ENCODE results near the gene GM2A. TPM values are rescaled to one million over a fixed set of nuclear protein-coding genes. Genes with fewer than 3 reads are reported as not detected.
"Not testable (repeated sequence)": the region's sequence is repeated elsewhere in the genome, so short reads cannot be mapped to it uniquely, and the experiment has no call there.

GM2A gene
- total RNA-seq, 1 donor from 2014 or later = 118 TPM

DNA sequence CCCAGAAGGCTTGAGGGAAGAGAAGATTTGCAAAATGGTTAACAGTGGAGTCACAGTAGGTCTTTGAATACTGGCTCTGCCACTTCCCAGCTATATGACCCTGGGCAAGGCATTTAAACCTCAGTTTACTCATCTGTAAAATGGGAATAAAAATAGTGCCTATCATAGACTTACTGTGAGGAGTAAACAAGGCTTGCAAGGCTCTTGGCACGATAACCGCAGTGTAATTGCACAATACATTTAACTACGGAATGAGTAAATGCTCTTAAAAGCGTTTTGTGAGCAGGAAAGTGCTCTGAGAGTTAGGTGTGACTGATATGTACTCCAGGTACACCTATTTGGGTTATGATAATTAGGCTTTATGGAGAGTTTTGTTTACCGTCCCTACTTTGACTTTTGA is 42.2 kb downstream of the GM2A start:
- no peak for ATAC-seq

DNA sequence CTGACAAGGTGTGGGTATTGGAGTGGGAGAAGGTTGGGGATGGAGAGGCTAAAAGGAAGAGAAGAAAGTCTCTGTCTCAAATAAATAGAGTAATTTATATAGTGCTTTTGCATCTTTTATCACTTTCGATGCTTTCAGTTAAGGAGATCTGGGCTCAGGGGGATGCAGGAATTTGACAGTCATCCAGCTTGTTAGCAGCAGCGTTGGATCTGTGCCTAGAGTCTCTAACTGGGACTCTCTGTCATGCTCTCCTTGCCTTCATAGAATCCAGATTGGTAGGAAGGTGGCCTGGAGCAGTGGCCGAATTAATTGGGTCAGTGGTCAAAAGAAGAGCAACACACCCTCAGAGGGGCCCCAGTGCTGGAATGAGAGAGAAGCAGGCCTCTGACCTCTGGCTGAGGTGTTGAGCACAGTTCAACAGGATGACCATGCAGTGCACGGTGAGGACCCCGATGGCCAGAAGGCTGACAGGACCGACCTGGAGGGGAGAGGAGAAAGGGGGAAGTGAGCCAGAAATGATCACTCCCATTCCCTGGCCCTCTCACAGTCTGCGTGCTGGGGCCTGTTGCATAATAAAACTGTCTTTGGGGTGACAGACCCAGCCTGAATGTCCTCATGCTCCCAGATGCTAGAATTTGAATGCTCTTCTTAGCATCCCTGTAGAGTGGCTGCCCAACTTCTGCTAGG is 42.9 kb downstream of the GM2A start:
- peak; percentile 22 for ATAC-seq

DNA sequence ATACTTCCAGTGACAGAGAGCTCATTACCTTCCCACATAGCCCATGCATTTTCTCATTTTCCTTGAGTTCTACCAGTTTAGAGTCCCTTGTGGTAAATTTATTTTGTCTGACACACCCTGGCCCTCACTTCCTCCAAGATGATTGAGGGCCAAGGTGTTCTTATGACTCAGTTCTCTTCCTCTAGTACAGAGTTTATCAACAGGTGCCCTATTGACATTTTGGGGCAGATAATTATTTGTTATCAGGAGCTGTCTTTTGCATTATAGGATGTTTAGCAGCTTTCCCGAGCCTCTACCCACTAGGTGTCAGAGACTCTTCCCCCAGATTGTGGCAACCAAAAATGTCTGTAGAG is 43.5 kb downstream of the GM2A start:
- ATAC-seq = peak; percentile 20

DNA sequence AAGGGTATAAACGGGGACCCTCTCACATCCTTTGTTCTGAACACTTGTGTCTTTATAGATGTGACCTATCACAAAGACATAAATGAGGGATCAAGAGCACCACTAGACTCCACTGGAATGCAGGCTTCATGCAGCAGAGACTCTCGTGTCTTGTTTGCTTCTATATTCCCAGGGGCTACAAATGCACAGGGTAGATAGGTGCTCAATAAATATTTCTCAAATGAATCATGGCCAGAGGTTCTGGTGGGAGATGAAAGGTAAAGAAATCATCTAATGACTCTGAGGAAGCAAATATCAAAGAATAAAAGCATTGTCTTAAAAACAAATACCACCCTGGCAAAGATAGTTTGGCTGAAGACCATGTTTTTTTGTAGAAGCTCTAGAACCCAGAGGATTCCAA is 44.0 kb downstream of the GM2A start:
- ATAC-seq = no peak

DNA sequence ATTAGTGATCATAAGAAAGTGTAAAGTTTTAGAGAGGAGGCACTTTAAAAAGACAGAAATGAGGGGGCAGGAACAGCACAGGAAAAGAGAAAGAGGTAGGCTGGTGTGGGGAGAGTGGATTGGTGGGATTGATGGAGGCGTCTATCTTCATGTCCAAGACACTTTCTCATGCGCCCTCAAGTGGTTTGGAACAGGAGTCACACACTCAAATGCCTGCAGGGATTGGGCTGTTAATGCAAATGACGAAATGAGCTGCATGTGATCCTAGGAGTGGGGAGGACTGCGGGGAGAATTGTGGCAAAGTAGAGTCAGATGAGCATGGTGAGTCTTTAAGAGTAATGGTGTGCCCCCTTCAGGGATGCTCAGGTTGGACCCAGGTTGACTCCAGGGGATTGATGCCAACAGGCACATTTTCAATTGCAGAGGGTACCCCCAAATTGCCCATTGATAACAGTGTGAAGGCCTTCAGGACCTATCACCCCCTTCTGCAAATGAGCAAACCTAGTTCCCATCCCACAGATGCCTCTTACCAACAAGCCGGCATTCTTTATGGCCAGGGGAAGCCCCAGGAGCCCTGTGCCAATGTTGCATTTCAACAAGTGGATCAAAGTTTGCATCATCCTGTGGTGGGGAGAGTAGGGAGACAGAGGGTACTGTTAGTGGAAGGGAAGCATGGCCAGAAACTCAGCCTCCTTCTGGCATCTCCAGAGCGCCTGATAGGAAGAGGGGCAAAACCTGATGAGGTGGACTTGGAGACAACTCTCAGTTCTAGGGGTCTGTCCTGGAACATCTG is 45.3 kb downstream of the GM2A start:
- peak; percentile 72 for ATAC-seq

DNA sequence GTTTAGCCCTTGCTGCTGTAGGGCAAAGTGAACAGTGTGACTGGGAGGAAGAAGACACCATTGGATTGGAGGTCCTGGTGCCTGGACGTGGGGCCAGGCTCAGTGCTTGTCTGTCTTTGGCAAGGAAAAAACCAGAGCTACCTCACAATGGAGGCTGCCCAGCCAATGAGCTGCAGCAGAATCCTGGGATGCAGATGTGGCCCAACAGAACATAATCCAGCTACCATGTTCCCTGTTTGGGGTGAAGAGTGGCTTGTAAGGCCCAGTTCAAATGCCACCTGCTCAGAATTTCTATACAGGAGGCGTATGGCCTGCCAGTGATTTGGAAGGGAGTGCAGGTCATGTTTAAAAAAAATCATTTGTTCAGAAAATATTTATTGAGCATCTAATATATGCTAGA is 50.7 kb downstream of the GM2A start, which contains the start of gene SLC36A3:
Gene SLC36A3 (minus strand): TSS at position 101 of the 400 bp plus-strand sequence. CDS start 412 bp downstream, outside the sequence.
- ATAC-seq = no peak

DNA sequence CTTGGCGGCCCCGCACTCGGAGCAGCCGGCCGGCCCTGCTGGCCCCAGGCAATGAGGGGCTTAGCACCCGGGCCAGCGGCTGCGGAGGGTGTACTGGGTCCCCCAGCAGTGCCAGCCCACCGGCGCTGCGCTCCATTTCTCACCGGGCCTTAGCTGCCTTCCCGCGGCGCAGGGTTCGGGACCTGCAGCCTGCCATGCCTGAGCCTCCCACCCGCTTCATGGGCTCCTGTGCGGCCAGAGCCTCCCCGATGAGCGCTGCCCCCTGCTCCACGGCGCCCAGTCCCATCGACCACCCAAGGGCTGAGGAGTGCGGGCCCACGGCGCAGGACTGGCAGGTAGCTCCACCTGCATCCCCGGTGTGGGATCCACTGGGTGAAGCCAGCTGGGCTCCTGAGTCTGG is 56.3 kb downstream of the GM2A start:
- ATAC-seq = not testable (repeated sequence)

DNA sequence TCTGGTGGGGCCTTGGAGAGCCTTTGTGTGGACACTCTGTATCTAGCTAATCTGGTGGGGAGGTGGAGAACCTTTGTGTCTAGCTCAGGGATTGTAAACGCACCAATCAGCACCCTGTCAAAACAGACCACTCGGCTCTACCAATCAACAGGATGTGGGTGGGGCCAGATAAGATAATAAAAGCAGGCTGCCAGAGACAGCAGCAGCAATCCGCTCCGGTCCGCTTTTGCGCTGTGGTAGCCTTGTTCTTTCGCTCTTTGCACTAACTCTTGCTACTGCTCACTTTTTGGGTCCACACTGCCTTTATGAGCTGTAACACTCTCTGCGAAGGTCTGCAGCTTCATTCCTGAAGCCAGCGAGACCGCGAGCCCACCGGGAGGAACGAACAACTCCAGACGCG is 56.8 kb downstream of the GM2A start:
- ATAC-seq = not testable (repeated sequence)

DNA sequence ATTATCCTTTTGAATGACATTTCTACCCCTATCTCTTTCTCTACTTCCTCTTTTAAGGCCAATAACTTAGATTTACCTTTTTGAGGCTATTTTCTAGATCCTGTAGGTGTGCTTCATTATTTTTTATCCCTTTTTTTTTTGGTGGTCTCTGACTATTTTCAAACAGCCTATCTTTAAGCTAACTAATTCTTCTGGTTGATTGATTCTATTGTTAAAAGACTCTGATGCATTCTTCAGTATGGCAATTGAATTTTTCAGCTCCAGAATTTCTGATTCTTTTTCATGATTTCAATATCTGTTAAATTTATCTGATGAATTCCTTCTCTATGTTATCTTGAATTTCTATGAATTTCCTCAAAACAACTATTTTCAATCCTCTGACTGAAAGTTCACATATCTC is 57.9 kb downstream of the GM2A start:
- no peak for ATAC-seq

DNA sequence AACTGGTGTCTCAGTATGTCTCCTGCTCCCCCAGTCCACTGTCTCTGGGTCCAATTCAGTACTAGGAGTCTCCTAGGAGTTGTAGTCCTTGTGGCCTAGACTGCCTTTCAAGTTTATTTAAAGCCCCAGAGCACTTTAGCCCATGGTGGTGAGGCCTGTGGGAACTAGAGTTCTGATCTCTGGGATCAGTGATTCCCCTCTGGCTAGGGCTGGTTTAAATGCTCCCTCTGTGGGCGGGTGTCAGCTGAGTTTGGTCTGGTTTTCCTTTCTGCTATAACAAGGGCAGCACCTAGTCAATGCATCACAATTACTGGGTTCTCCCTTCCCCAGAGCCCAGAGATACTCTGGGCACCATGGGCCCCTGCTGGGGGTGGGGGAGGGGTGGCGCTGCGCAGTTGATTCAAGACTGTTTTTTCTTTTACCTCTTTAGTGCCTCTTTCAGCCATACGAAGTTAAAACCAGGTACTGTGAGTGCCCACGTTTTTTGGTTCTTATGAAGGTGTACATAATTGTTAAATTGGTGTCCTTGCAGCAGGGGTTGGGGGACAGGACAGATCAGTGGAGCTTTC is 59.9 kb downstream of the GM2A start:
- ATAC-seq = no peak

DNA sequence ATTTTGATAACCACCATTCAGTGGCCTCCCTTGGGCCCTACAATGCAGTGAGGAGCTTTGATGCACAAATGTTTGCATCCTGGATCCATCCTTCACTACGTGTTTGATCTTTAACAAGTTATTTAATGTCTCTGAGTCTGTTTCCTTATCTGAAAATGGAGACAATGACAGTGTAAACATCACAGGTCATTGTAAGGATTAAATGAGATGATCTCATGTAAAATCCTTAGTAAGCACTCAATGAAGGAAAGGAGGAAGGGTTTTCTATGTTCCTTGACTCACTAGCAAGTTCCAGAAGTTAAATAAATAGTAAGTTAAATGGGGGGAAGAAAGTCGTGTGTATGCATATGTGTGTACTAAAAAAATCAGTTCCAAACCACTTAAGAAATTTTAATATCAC is 60.4 kb downstream of the GM2A start:
- ATAC-seq = peak; percentile 48

DNA sequence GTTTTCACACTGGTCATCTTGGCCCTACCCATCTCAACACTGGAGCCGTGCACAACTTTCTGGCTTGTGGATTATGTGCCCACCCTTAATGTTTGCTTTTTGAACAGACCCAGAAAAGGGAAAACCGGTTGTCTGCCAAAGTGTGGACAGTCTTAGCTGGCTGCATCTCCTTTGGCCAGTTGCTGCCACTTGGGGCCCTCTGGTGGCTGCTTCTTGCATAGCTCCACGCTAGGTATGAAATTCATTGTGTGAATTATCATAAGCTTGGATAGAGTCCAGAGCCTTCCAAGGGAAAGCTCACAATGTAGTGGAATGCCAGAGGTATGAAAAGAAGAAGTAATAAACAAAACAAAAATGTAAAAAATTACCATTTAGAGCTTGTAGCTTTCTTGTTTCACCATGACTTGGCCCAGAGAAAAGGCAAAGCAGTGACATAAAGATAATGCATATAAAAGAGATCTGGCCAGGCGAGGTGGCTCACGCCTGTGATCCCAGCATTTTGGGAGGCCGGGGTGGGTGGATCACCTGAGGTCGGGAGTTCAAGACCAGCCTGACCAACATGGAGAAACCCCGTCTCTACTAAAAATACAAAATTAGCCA is 63.1 kb downstream of the GM2A start:
- peak; percentile 78 for ATAC-seq

DNA sequence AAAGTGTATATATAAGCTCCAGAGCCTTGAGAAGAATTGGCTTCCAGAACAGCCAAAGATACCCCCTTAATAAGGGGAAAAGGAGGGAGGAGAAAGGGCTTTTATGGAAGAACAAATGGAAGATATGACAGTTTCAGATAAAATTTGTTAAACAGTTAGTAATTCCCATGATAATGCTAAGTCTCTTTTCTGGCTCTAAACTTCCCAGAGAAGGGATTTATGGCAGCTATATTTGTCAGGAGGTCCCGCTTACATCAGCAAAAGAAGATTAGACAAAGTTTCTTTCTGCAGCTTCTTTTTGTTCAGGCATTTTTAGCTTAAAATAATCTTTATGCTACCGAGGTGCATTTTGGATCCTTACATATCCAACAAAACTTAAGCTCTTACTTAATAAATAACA is 64.9 kb downstream of the GM2A start:
- no peak for ATAC-seq

DNA sequence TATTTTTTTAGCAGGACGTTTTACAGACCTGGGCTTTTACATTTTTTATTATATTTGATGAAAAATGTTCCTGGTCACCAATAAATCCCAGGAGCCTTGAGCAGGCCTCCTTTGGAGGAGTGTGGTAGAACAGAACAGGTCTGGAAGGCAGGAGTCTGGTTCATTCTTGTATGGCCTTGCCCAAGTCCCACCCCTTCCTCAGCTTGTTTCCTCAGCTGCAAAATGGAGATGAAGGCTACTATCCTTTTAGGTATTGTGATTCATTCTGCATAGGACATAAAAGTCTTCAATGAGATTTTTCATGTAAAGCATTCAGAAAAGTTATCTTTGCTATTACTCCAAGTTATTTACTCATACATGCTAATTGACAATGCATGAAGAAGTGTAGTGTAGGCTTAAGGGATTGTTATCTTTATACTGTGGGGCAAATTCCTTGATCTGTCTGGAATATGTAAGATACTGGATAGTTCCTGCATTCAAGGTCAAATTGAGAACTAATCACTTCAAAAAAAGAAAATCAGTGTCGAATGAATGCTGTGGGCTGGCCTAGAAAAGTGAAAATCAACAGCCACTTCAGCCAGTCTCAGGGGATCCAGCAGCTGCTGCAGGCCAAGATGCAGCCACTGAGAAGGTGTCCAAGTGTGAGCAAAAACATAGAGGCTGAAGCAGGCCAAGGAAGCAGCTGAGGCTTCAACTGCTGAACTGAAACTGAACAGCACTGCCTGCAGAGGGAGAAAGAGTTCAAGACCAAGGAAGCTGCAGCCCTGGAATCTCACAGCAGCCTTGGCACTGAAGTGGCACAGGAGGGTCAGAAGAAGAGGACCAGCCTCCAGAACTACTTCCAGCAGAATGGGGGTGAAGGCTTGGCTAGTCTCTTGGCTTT is 66.1 kb downstream of the GM2A start:
- peak; percentile 17 for ATAC-seq

Other genes with a start within 250 kb of the GM2A start
- 125 TPM for gene GPX3, start 232.6 kb upstream of the GM2A start, total RNA-seq
- gene TNIP1, start 172.2 kb upstream of the GM2A start, total RNA-seq = 71.5 TPM
- 10.8 TPM for gene ANXA6, start 95.4 kb upstream of the GM2A start, total RNA-seq
- 8.4 TPM for gene CCDC69, start 29.1 kb upstream of the GM2A start, total RNA-seq
- gene SLC36A3, start 50.6 kb downstream of the GM2A start, total RNA-seq = not detected
- not detected for gene SLC36A2, start 94.4 kb downstream of the GM2A start, total RNA-seq
- 5.9 TPM for gene SLC36A1, start 194.4 kb downstream of the GM2A start, total RNA-seq

All from esophagus mucosa (tissue), 1 donor.